H9 (cell line): Measurements from ENCODE around the gene UNC5C. TPM values are rescaled to one million over a fixed set of nuclear protein-coding genes. Genes with fewer than 3 reads are reported as not detected.

Experiments used
- DNase-seq: peaks from one replicate; pipeline ENCODE4 v3.0.0-alpha.2; 2017
- H2AFZ ChIP-seq: one replicate; pipeline ENCODE4 v1.6.1; 2013; ENCODE audit warnings: mild to moderate bottlenecking, low read length, control low read depth, moderate library complexity
- H2AK5ac ChIP-seq: 2 replicates; pipeline ENCODE4 v1.6.1; 2013; ENCODE audit warnings: low read length, control low read depth, mixed read lengths; ENCODE audit not compliant: insufficient read length
- H2BK120ac ChIP-seq: one replicate; pipeline ENCODE4 v1.6.1; 2013; ENCODE audit warnings: low read depth, mild to moderate bottlenecking, low read length, control low read depth, inconsistent platforms; ENCODE audit not compliant: poor library complexity, severe bottlenecking
- H2BK12ac ChIP-seq: 2 replicates; pipeline ENCODE4 v1.6.1; 2013; ENCODE audit warnings: low read length, control low read depth, mixed read lengths, low read depth; ENCODE audit not compliant: insufficient read length
- H2BK15ac ChIP-seq: 2 replicates; pipeline ENCODE4 v1.6.1; 2013; ENCODE audit warnings: low read depth, low read length, control low read depth
- H2BK20ac ChIP-seq: one replicate; pipeline ENCODE4 v1.6.1; 2013; ENCODE audit warnings: low read depth, mild to moderate bottlenecking, low read length, control low read depth, inconsistent platforms; ENCODE audit not compliant: poor library complexity, severe bottlenecking
- H2BK5ac ChIP-seq: 2 replicates; pipeline ENCODE4 v1.6.1; 2013; ENCODE audit warnings: low read length, control low read depth, mixed read lengths; ENCODE audit not compliant: insufficient read length
- H3K14ac ChIP-seq: 2 replicates; pipeline ENCODE4 v1.6.1; 2013; ENCODE audit warnings: low read length, control low read depth; ENCODE audit not compliant: insufficient read depth
- H3K18ac ChIP-seq: 2 replicates; pipeline ENCODE4 v1.6.1; 2013; ENCODE audit warnings: low read depth, mild to moderate bottlenecking, mixed read lengths, low read length, control low read depth; ENCODE audit not compliant: insufficient read length
- H3K23ac ChIP-seq: 2 replicates; pipeline ENCODE4 v1.6.1; 2013; ENCODE audit warnings: low read length, control low read depth, mixed read lengths, low read depth; ENCODE audit not compliant: insufficient read length
- H3K23me2 ChIP-seq: 2 replicates; pipeline ENCODE4 v1.6.1; 2013; ENCODE audit warnings: low read depth, mild to moderate bottlenecking, mixed read lengths, low read length, control low read depth; ENCODE audit not compliant: insufficient read length, poor library complexity, severe bottlenecking
- H3K27ac ChIP-seq: 2 replicates; pipeline ENCODE4 v1.5.1; 2013; ENCODE audit warnings: low read length, control low read depth, mixed read lengths, low read depth; ENCODE audit not compliant: insufficient read length
- H3K27me3 ChIP-seq: 2 replicates; pipeline ENCODE4 v1.6.1; 2013; ENCODE audit warnings: low read length, control low read depth, inconsistent platforms; ENCODE audit not compliant: insufficient read depth
- H3K4ac ChIP-seq: 2 replicates; pipeline ENCODE4 v1.6.1; 2013; ENCODE audit warnings: low read depth, mild to moderate bottlenecking, control low read depth, inconsistent platforms, low read length, moderate library complexity
- H3K4me1 ChIP-seq: 2 replicates; pipeline ENCODE4 v1.6.1; 2013; ENCODE audit warnings: low read length, control low read depth, inconsistent platforms; ENCODE audit not compliant: insufficient read depth
- H3K4me2 ChIP-seq: 2 replicates; pipeline ENCODE4 v1.6.1; 2013; ENCODE audit warnings: low read length, control low read depth, mixed read lengths; ENCODE audit not compliant: insufficient read length, insufficient read depth
- H3K56ac ChIP-seq: 2 replicates; pipeline ENCODE4 v1.6.1; 2013; ENCODE audit warnings: low read depth, mild to moderate bottlenecking, mixed read lengths, low read length, control low read depth; ENCODE audit not compliant: insufficient read length
- H3K79me1 ChIP-seq: 2 replicates; pipeline ENCODE4 v1.6.1; 2013; ENCODE audit warnings: low read depth, mild to moderate bottlenecking, moderate library complexity, low read length, control low read depth, inconsistent platforms; ENCODE audit not compliant: insufficient read depth, poor library complexity, severe bottlenecking
- H3K79me2 ChIP-seq: 2 replicates; pipeline ENCODE4 v1.6.1; 2013; ENCODE audit warnings: low read length, control low read depth, inconsistent platforms; ENCODE audit not compliant: insufficient read depth
- H3K9ac ChIP-seq: 2 replicates; pipeline ENCODE4 v1.6.1; 2013; ENCODE audit warnings: low read length, control low read depth, mixed read lengths; ENCODE audit not compliant: insufficient read length; ENCODE audit errors: extremely low read depth
- H3K9me3 ChIP-seq: one replicate; pipeline ENCODE4 v1.6.1; 2013; ENCODE audit warnings: low read depth, low read length, inconsistent platforms; ENCODE audit not compliant: control insufficient read depth
- H3T11ph ChIP-seq: one replicate; pipeline ENCODE4 v1.6.1; 2013; ENCODE audit warnings: mild to moderate bottlenecking, low read length, control low read depth, inconsistent platforms
- H4K20me1 ChIP-seq: one replicate; pipeline ENCODE4 v1.6.1; 2013; ENCODE audit not compliant: control insufficient read depth, insufficient read length, insufficient read depth
- H4K5ac ChIP-seq: 2 replicates; pipeline ENCODE4 v1.6.1; 2013; ENCODE audit warnings: low read depth, mild to moderate bottlenecking, mixed read lengths, low read length, control low read depth; ENCODE audit not compliant: insufficient read length
- H4K8ac ChIP-seq: replicated peaks from 2 replicates; pipeline ENCODE4 v1.6.1; 2013; ENCODE audit warnings: low read length, control low read depth, mixed read lengths, low read depth; ENCODE audit not compliant: insufficient read length
- H4K91ac ChIP-seq: 2 replicates; pipeline ENCODE4 v1.6.1; 2013; ENCODE audit warnings: low read depth, mild to moderate bottlenecking, moderate library complexity, mixed read lengths, low read length, control low read depth; ENCODE audit not compliant: insufficient read length
- H3K27ac Mint-ChIP-seq, 3 experiments: 2 replicates in 2 of 3; 3 replicates in 1 of 3; pipeline ENCODE4 v1.8.0; 2020 to 2021; ENCODE audit warnings: mixed read lengths in 3 of 3, mild to moderate bottlenecking in 1 of 3, moderate library complexity in 1 of 3
- H3K27me3 Mint-ChIP-seq: 2 replicates; pipeline ENCODE4 v1.8.0; 2021; ENCODE audit warnings: low read depth, mild to moderate bottlenecking, moderate library complexity, mixed read lengths
- H3K36me3 Mint-ChIP-seq, 3 experiments: 2 replicates in 2 of 3; 3 replicates in 1 of 3; pipeline ENCODE4 v1.8.0; 2020 to 2021; ENCODE audit warnings: low read depth in 3 of 3, mixed read lengths in 3 of 3; ENCODE audit not compliant: insufficient read depth in 1 of 3
- H3K4me1 Mint-ChIP-seq, 2 experiments: 2 replicates each; pipeline ENCODE4 v1.8.0; 2020; ENCODE audit warnings: mixed read lengths in 2 of 2
- H3K4me3 Mint-ChIP-seq, 2 experiments: 2 replicates in 1 of 2; 3 replicates in 1 of 2; pipeline ENCODE4 v1.8.0; 2020 to 2021; ENCODE audit warnings: mild to moderate bottlenecking in 2 of 2, mixed read lengths in 2 of 2, moderate library complexity in 1 of 2
- H3K9me3 Mint-ChIP-seq, 2 experiments: 2 replicates in 1 of 2; 3 replicates in 1 of 2; pipeline ENCODE4 v1.8.0; 2020; ENCODE audit warnings: mild to moderate bottlenecking in 2 of 2, mixed read lengths in 2 of 2, moderate library complexity in 1 of 2
- WGBS: extraction: QIAGEN DNeasy Blood & Tissue Kit; methylation state at CpG from one replicate; pipeline ENCODE4 v1.1.7; 2013; ENCODE audit warnings: missing lambda C conversion rate, low lambda C conversion rate, mixed read lengths; ENCODE audit not compliant: insufficient read length; ENCODE audit errors: extremely low coverage; 5-methylcytosine and 5-hydroxymethylcytosine counted together
- total RNA-seq: library from RNA; stranded (reverse); gene quantifications from 2 replicates; pipeline ENCODE4 v1.2.1, GENCODE V29; 2021
- TF ChIP-seq, protein P1 (sequence below): fragments of 200-600 bp; sonication (generic); conservative IDR thresholded peaks from 3 replicates; pipeline ENCODE4 v1.8.0; 2021; ENCODE audit warnings: antibody characterized with exemption, mild to moderate bottlenecking

The UNC5C gene
- total RNA-seq, 1 experiment from 2014 or later, result not detected

DNA sequence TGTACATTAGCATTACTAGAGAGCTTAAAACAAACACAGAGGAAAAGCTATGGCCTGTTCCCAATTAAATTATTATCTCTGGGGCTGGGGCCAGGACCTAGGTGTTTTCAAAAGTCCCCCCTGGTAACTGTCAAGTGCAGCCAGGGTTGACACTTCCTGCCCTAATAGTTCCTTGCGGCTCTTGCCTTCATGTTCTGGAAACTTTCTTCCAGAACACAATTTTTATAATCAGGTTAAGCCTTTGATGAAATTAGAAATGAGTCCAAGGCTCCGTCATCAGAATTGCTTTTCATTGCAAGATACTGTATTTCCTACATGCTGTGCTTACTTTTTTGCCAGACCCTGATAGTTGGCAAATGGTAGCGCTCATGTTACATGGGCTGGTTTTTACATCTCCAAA, 229.6 kb downstream of the UNC5C start:
- Histone ChIP-seq H3K79me2 (no peaks in the 10 kb centered on the region), H3K9me3 (no peaks in the 10 kb centered on the region), H3K23me2 (no peaks in the 10 kb centered on the region), H2BK5ac (no peak overlapping the region), H3K9ac (no peak overlapping the region), H3K27me3 (no peaks in the 10 kb centered on the region), H3K23ac (no peak overlapping the region), H3K4me2 (no peak overlapping the region), H2AFZ (no peak overlapping the region), H4K5ac (no peak overlapping the region), H2BK120ac (no peak overlapping the region), H3K14ac (no peak overlapping the region), H2BK15ac (no peak overlapping the region), H4K20me1 (no peaks in the 10 kb centered on the region), H2BK20ac (no peak overlapping the region), H3K4me1 (peaks cover 4% of the 10 kb centered on the region; the same call in 1 of the 2 replicates), H4K8ac (no peak overlapping the region), H2AK5ac (no peak overlapping the region), H3K56ac (no peak overlapping the region), H4K91ac (no peak overlapping the region), H3K18ac (no peak overlapping the region), H3T11ph (no peak overlapping the region), H2BK12ac (no peak overlapping the region), H3K4ac (no peak overlapping the region), H3K79me1 (no peaks in the 10 kb centered on the region), H3K27ac (no peak overlapping the region)
- Mint-ChIP-seq H3K9me3 (peaks cover 2 to 4% of the 10 kb centered on the region in 2 experiments; a peak in 2 of 5 replicates), H3K4me3 (no peak overlapping the region), H3K27me3 (no peaks in the 10 kb centered on the region; the same call in 1 of the 2 replicates), H3K4me1 (peaks cover 5% of the 10 kb centered on the region in 2 experiments), H3K27ac (no peak overlapping the region), H3K36me3 (peaks cover 0 to 2% (median 0%) of the 10 kb centered on the region in 3 experiments; a peak in 2 of 7 replicates)
- no CpG with 5 or more reads among the region's 3 CpGs for WGBS
- TF ChIP-seq, protein P1, sequence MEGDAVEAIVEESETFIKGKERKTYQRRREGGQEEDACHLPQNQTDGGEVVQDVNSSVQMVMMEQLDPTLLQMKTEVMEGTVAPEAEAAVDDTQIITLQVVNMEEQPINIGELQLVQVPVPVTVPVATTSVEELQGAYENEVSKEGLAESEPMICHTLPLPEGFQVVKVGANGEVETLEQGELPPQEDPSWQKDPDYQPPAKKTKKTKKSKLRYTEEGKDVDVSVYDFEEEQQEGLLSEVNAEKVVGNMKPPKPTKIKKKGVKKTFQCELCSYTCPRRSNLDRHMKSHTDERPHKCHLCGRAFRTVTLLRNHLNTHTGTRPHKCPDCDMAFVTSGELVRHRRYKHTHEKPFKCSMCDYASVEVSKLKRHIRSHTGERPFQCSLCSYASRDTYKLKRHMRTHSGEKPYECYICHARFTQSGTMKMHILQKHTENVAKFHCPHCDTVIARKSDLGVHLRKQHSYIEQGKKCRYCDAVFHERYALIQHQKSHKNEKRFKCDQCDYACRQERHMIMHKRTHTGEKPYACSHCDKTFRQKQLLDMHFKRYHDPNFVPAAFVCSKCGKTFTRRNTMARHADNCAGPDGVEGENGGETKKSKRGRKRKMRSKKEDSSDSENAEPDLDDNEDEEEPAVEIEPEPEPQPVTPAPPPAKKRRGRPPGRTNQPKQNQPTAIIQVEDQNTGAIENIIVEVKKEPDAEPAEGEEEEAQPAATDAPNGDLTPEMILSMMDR, result no peak
- no peak for DNase-seq
